H1 (cell line): ENCODE data around the gene PILRB. TPM values are rescaled to one million over a fixed set of nuclear protein-coding genes. Genes with fewer than 3 reads are reported as not detected.
A peak's percentile ranks its signal among the peaks of the same experiment; 100 is the strongest.

Source experiments
- ASH2L ChIP-seq: fragments of 200-600, 300-600 bp; sonication (generic); IDR thresholded peaks from one replicate; pipeline ENCODE4 v1.7.1; 2017; ENCODE audit warnings: low read length
- BACH1 ChIP-seq: IDR thresholded peaks from 2 replicates; pipeline ENCODE4 v1.6.1; 2012; ENCODE audit warnings: low read length, improper control_type of control experiment
- CEBPB ChIP-seq: IDR thresholded peaks from 2 replicates; pipeline ENCODE4 v1.6.1; 2012; ENCODE audit warnings: low read depth, low read length
- CTCF ChIP-seq, 3 experiments: IDR thresholded peaks; 1 replicate in 2 of 3; 2 replicates in 1 of 3; pipeline versions ENCODE4 v1.5.1 to v1.6.1; 2011; ENCODE audit warnings: low read length in 3 of 3, mild to moderate bottlenecking in 3 of 3, inconsistent platforms in 2 of 3, low read depth in 1 of 3, moderate library complexity in 1 of 3; ENCODE audit not compliant: insufficient read depth in 1 of 3; ENCODE audit errors: control extremely low read depth in 1 of 3
- GTF2F1 ChIP-seq: IDR thresholded peaks from 2 replicates; pipeline ENCODE4 v1.6.1; 2012; ENCODE audit warnings: low read depth, low read length, improper control_type of control experiment, borderline replicate concordance
- KDM4A ChIP-seq: IDR thresholded peaks from one replicate; pipeline ENCODE4 v1.7.1; 2012; ENCODE audit warnings: low read depth, mild to moderate bottlenecking, moderate library complexity, low read length, inconsistent platforms; ENCODE audit not compliant: severe bottlenecking
- NRF1 ChIP-seq: IDR thresholded peaks from 2 replicates; pipeline ENCODE4 v1.6.1; 2011; ENCODE audit warnings: mild to moderate bottlenecking, low read depth, low read length, improper control_type of control experiment
- polyA plus RNA-seq, 7 experiments: library from polyadenylated mRNA; depleted of rRNA in 3 of 7; stranded (reverse) in 5 of 7; unstranded in 2 of 7; fragments of >200 nt in 5 of 7; fragments of 200-250 nt in 2 of 7; gene quantifications; 1 replicate in 5 of 7; 2 replicates in 1 of 7; 4 replicates in 1 of 7; pipeline versions ENCODE4 v1.2.1 to v1.2.3, GENCODE V29; 2011 to 2013; ENCODE audit warnings: missing spikeins in 2 of 7, mixed read lengths in 2 of 7
- total RNA-seq: library from RNA; stranded (reverse); fragmentation: NEBNext Ultra II Directional; extraction: Animal tissue kit (Norgen Biotek cat#: 25700); gene quantifications from 2 replicates; pipeline ENCODE4 v1.2.1, GENCODE V29; 2021

PILRB gene
- total and polyA plus RNA-seq, 2 of the 8 experiments (the other 6 are each of a cell fraction or from before 2014, with no cell fraction given) = 32.2 to 49.9 TPM

- TF ChIP-seq CTCF (IDR thresholded peaks at IDR 0.05; ENCODE audit: control extremely low read depth in 1 of 3, insufficient read depth in 1 of 3, low read depth in 1 of 3, low read length in 3 of 3) (peak; percentile 7 to 44 (median 20); a peak in 2 of 4 replicates), ASH2L (no peak), NRF1 (no peak), KDM4A (no peak), CEBPB (no peak), GTF2F1 (no peak), BACH1 (no peak)
Observed at GRCh38 chr7:100397315-100398081, 39.6 kb downstream of the PILRB start (continued).
